Measurements from ENCODE around the gene TCF12.
"Not testable (repeated sequence)": the region's sequence is repeated elsewhere in the genome, so short reads cannot be mapped to it uniquely, and the experiment has no call there.

Gene TCF12

GRCh38 chr15:56996746-56997470, 78.5 kb downstream of the TCF12 start:
- H3K4me3 ChIP-seq (replicated peaks; ENCODE audit: low read depth, low read length), result no peak overlapping the region
- DNase-seq (ENCODE audit: low read depth), result peak; percentile 44
- TF ChIP-seq CTCF (IDR thresholded peaks at IDR 0.05; ENCODE audit: low read length, missing control alignments), result no peak

GRCh38 chr15:57003418-57003817, 85.0 kb downstream of the TCF12 start:
- no peak for TF ChIP-seq CTCF (IDR thresholded peaks at IDR 0.05; ENCODE audit: low read length, missing control alignments)
- H3K4me3 ChIP-seq (replicated peaks; ENCODE audit: low read depth, low read length), result no peak overlapping the region
- DNase-seq (ENCODE audit: low read depth), result peak; percentile 78

GRCh38 chr15:57005244-57005643, 86.8 kb downstream of the TCF12 start:
- TF ChIP-seq CTCF (IDR thresholded peaks at IDR 0.05; ENCODE audit: low read length, missing control alignments), result no peak
- DNase-seq (ENCODE audit: low read depth), result no peak
- H3K4me3 ChIP-seq (replicated peaks; ENCODE audit: low read depth, low read length), result no peak overlapping the region

GRCh38 chr15:57007797-57008196, 89.4 kb downstream of the TCF12 start:
- DNase-seq (ENCODE audit: low read depth); H3K4me3 ChIP-seq (replicated peaks; ENCODE audit: low read depth, low read length): not testable (repeated sequence)

GRCh38 chr15:57010724-57011123, 92.3 kb downstream of the TCF12 start:
- no peak for DNase-seq (ENCODE audit: low read depth)
- H3K4me3 ChIP-seq (replicated peaks; ENCODE audit: low read depth, low read length), result no peak overlapping the region
- no peak for TF ChIP-seq CTCF (IDR thresholded peaks at IDR 0.05; ENCODE audit: low read length, missing control alignments)

GRCh38 chr15:57012556-57012955, 94.1 kb downstream of the TCF12 start:
- no peak for TF ChIP-seq CTCF (IDR thresholded peaks at IDR 0.05; ENCODE audit: low read length, missing control alignments)
- H3K4me3 ChIP-seq (replicated peaks; ENCODE audit: low read depth, low read length), result no peak overlapping the region
- DNase-seq (ENCODE audit: low read depth), result no peak

- not testable (repeated sequence) for DNase-seq (ENCODE audit: low read depth); H3K4me3 ChIP-seq (replicated peaks; ENCODE audit: low read depth, low read length)
Measured at GRCh38 chr15:57014896-57015295, 96.5 kb downstream of the TCF12 start.

GRCh38 chr15:57015360-57015759, 96.9 kb downstream of the TCF12 start:
- DNase-seq (ENCODE audit: low read depth), result no peak
- TF ChIP-seq CTCF (IDR thresholded peaks at IDR 0.05; ENCODE audit: low read length, missing control alignments), result no peak
- H3K4me3 ChIP-seq (replicated peaks; ENCODE audit: low read depth, low read length), result no peak overlapping the region
